T-helper 2 cell treated with Interferon-gamma antibody and Interleukin-4, amounts not matched to agents 5 μg/mL and 100 μg/mL, for 36 hours (primary cell): ENCODE measurements around the gene PROM1.

Experiments
- DNase-seq: peaks from one replicate; pipeline ENCODE4 v3.0.0; 2021; ENCODE audit warnings: low spot score
- H3K27ac Mint-ChIP-seq: one replicate; pipeline ENCODE4 v1.8.0; 2021; ENCODE audit warnings: mild to moderate bottlenecking, mixed read lengths
- H3K27me3 Mint-ChIP-seq: one replicate; pipeline ENCODE4 v1.8.0; 2021; ENCODE audit warnings: low read depth, mixed read lengths
- H3K36me3 Mint-ChIP-seq: one replicate; pipeline ENCODE4 v1.8.0; 2021; ENCODE audit warnings: low read depth, mixed read lengths
- H3K4me1 Mint-ChIP-seq: one replicate; pipeline ENCODE4 v1.8.0; 2021; ENCODE audit warnings: low read depth, mixed read lengths
- H3K4me3 Mint-ChIP-seq: one replicate; pipeline ENCODE4 v1.8.0; 2022; ENCODE audit warnings: mild to moderate bottlenecking, moderate library complexity, mixed read lengths
- H3K9me3 Mint-ChIP-seq: one replicate; pipeline ENCODE4 v1.8.0; 2021; ENCODE audit warnings: mixed read lengths

Gene PROM1

GRCh38 chr4:16083241-16084191 is at the start of gene PROM1:
Gene PROM1, minus strand, starts transcription at chr4:16084023. Its CDS starts 8,117 bp downstream, at chr4:16075906.
- Mint-ChIP-seq H3K4me3 (peak within 1 kb of the TSS; percentile 52), H3K27ac (no peak within 1 kb of the TSS), H3K9me3 (peaks cover 9% of the 10 kb centered on the region), H3K27me3 (peaks cover 71% of the 10 kb centered on the region), H3K4me1 (peaks cover 11% of the 10 kb centered on the region), H3K36me3 (no peaks in the 10 kb centered on the region)
- no peak for DNase-seq

- no peaks in the 10 kb centered on the region for H3K9me3 Mint-ChIP-seq
- H3K36me3 Mint-ChIP-seq: no peaks in the 10 kb centered on the region
- no peak overlapping the region for H3K4me3 Mint-ChIP-seq
- no peak for DNase-seq
- H3K27ac Mint-ChIP-seq: no peak overlapping the region
- H3K27me3 Mint-ChIP-seq: no peaks in the 10 kb centered on the region
- no peaks in the 10 kb centered on the region for H3K4me1 Mint-ChIP-seq
Observed at GRCh38 chr4:16133406-16133805, 49.6 kb upstream of the PROM1 start.

GRCh38 chr4:16131293-16131692 is 47.5 kb upstream of the PROM1 start:
- no peak for DNase-seq
- no peaks in the 10 kb centered on the region for H3K36me3 Mint-ChIP-seq
- H3K9me3 Mint-ChIP-seq: no peaks in the 10 kb centered on the region
- no peak overlapping the region for H3K27ac Mint-ChIP-seq
- no peaks in the 10 kb centered on the region for H3K27me3 Mint-ChIP-seq
- no peaks in the 10 kb centered on the region for H3K4me1 Mint-ChIP-seq
- no peak overlapping the region for H3K4me3 Mint-ChIP-seq

- H3K36me3 Mint-ChIP-seq: no peaks in the 10 kb centered on the region
- H3K4me1 Mint-ChIP-seq: no peaks in the 10 kb centered on the region
- no peaks in the 10 kb centered on the region for H3K27me3 Mint-ChIP-seq
- H3K4me3 Mint-ChIP-seq: no peak overlapping the region
- H3K9me3 Mint-ChIP-seq: no peaks in the 10 kb centered on the region
- no peak overlapping the region for H3K27ac Mint-ChIP-seq
- DNase-seq: no peak
Observed at GRCh38 chr4:16129336-16129735, 45.5 kb upstream of the PROM1 start.

GRCh38 chr4:16126714-16127113 is 42.9 kb upstream of the PROM1 start:
- no peaks in the 10 kb centered on the region for H3K27me3 Mint-ChIP-seq
- H3K36me3 Mint-ChIP-seq: no peaks in the 10 kb centered on the region
- H3K4me3 Mint-ChIP-seq: no peak overlapping the region
- H3K27ac Mint-ChIP-seq: no peak overlapping the region
- peaks cover 5% of the 10 kb centered on the region for H3K4me1 Mint-ChIP-seq
- no peaks in the 10 kb centered on the region for H3K9me3 Mint-ChIP-seq
- no peak for DNase-seq

- no peak overlapping the region for H3K27ac Mint-ChIP-seq
- no peak for DNase-seq
Observed at GRCh38 chr4:16125571-16126445, 42.0 kb upstream of the PROM1 start.

GRCh38 chr4:16124232-16124631 is 40.4 kb upstream of the PROM1 start:
- Mint-ChIP-seq H3K27ac (no peak overlapping the region), H3K9me3 (no peaks in the 10 kb centered on the region), H3K36me3 (no peaks in the 10 kb centered on the region), H3K27me3 (no peaks in the 10 kb centered on the region), H3K4me3 (no peak overlapping the region), H3K4me1 (peaks cover 5% of the 10 kb centered on the region)
- no peak for DNase-seq

More at GRCh38 chr4:16125571-16126445, 42.0 kb upstream of the PROM1 start:
- peaks cover 5% of the 10 kb centered on the region for H3K4me1 Mint-ChIP-seq
- H3K9me3 Mint-ChIP-seq: no peaks in the 10 kb centered on the region
- H3K36me3 Mint-ChIP-seq: no peaks in the 10 kb centered on the region
- H3K4me3 Mint-ChIP-seq: no peak overlapping the region
- no peaks in the 10 kb centered on the region for H3K27me3 Mint-ChIP-seq

GRCh38 chr4:16123356-16124084 is 39.7 kb upstream of the PROM1 start:
- Mint-ChIP-seq H3K27ac (no peak overlapping the region), H3K4me1 (peaks cover 5% of the 10 kb centered on the region), H3K9me3 (no peaks in the 10 kb centered on the region), H3K36me3 (no peaks in the 10 kb centered on the region), H3K4me3 (no peak overlapping the region), H3K27me3 (no peaks in the 10 kb centered on the region)
- no peak for DNase-seq

- H3K27ac Mint-ChIP-seq: no peak overlapping the region
- H3K36me3 Mint-ChIP-seq: no peaks in the 10 kb centered on the region
- H3K9me3 Mint-ChIP-seq: no peaks in the 10 kb centered on the region
- H3K4me1 Mint-ChIP-seq: peaks cover 5% of the 10 kb centered on the region
- no peak for DNase-seq
- no peaks in the 10 kb centered on the region for H3K27me3 Mint-ChIP-seq
- H3K4me3 Mint-ChIP-seq: no peak overlapping the region
Observed at GRCh38 chr4:16122784-16123183, 39.0 kb upstream of the PROM1 start.

GRCh38 chr4:16122308-16122711 is 38.5 kb upstream of the PROM1 start:
- Mint-ChIP-seq H3K27ac (no peak overlapping the region), H3K36me3 (no peaks in the 10 kb centered on the region), H3K9me3 (no peaks in the 10 kb centered on the region), H3K27me3 (peaks cover under 1% of the 10 kb centered on the region), H3K4me3 (no peak overlapping the region), H3K4me1 (peaks cover 5% of the 10 kb centered on the region)
- DNase-seq: no peak

- H3K36me3 Mint-ChIP-seq: no peaks in the 10 kb centered on the region
- peaks cover 6% of the 10 kb centered on the region for H3K27me3 Mint-ChIP-seq
- peaks cover 5% of the 10 kb centered on the region for H3K4me1 Mint-ChIP-seq
- H3K27ac Mint-ChIP-seq: no peak overlapping the region
- no peak overlapping the region for H3K4me3 Mint-ChIP-seq
- no peak for DNase-seq
- H3K9me3 Mint-ChIP-seq: no peaks in the 10 kb centered on the region
Observed at GRCh38 chr4:16120720-16121119, 36.9 kb upstream of the PROM1 start.

GRCh38 chr4:16119981-16120380 is 36.2 kb upstream of the PROM1 start:
- H3K4me1 Mint-ChIP-seq: peaks cover 5% of the 10 kb centered on the region
- no peaks in the 10 kb centered on the region for H3K36me3 Mint-ChIP-seq
- H3K9me3 Mint-ChIP-seq: no peaks in the 10 kb centered on the region
- H3K27me3 Mint-ChIP-seq: peaks cover 6% of the 10 kb centered on the region
- H3K4me3 Mint-ChIP-seq: no peak overlapping the region
- DNase-seq: no peak
- no peak overlapping the region for H3K27ac Mint-ChIP-seq

- H3K27ac Mint-ChIP-seq: no peak overlapping the region
- H3K36me3 Mint-ChIP-seq: no peaks in the 10 kb centered on the region
- peaks cover 5% of the 10 kb centered on the region for H3K4me1 Mint-ChIP-seq
- peaks cover 6% of the 10 kb centered on the region for H3K27me3 Mint-ChIP-seq
- no peaks in the 10 kb centered on the region for H3K9me3 Mint-ChIP-seq
- no peak overlapping the region for H3K4me3 Mint-ChIP-seq
- no peak for DNase-seq
Observed at GRCh38 chr4:16118090-16118489, 34.3 kb upstream of the PROM1 start.
